C4-2B (cell line): ENCODE measurements around the gene ATL2.

ENCODE experiments used
- ZFX ChIP-seq: fragments of 450-650 bp; IDR thresholded peaks from 2 replicates; pipeline ENCODE4 v1.6.1; 2017
- TF ChIP-seq, protein P1 (sequence below): fragments of 450-650 bp; conservative IDR thresholded peaks from 2 replicates; pipeline ENCODE4 v1.5.1; 2017; ENCODE audit warnings: mild to moderate bottlenecking

GRCh38 chr2:38415728-38416291 is 38.7 kb upstream of the ATL2 start:
- TF ChIP-seq, protein P1, sequence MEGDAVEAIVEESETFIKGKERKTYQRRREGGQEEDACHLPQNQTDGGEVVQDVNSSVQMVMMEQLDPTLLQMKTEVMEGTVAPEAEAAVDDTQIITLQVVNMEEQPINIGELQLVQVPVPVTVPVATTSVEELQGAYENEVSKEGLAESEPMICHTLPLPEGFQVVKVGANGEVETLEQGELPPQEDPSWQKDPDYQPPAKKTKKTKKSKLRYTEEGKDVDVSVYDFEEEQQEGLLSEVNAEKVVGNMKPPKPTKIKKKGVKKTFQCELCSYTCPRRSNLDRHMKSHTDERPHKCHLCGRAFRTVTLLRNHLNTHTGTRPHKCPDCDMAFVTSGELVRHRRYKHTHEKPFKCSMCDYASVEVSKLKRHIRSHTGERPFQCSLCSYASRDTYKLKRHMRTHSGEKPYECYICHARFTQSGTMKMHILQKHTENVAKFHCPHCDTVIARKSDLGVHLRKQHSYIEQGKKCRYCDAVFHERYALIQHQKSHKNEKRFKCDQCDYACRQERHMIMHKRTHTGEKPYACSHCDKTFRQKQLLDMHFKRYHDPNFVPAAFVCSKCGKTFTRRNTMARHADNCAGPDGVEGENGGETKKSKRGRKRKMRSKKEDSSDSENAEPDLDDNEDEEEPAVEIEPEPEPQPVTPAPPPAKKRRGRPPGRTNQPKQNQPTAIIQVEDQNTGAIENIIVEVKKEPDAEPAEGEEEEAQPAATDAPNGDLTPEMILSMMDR, result no peak
- TF ChIP-seq ZFX, result no peak
